ENCODE data around the gene IRGC.

- TF ChIP-seq POLR2A (IDR thresholded peaks at IDR 0.05) (no peak), CTCF (IDR thresholded peaks at IDR 0.05 in 4 of 5, conservative IDR thresholded peaks at IDR 0.05 in 1 of 5) (no peak)
Measured at GRCh38 chr19:43747557-43748204, 31.8 kb downstream of the IRGC start.
